Parathyroid adenoma (tissue), 2 donors: Measurements from ENCODE around the gene RCAN1.
"Not testable (repeated sequence)": the region's sequence is repeated elsewhere in the genome, so short reads cannot be mapped to it uniquely, and the experiment has no call there.

ENCODE experiments used
- H2AFZ ChIP-seq: fragments of 300-600 bp; sonication (generic); one replicate; pipeline ENCODE4 v1.7.0; 2017; ENCODE audit warnings: antibody characterized with exemption, mild to moderate bottlenecking
- H3K27ac ChIP-seq: fragments of 300-600 bp; sonication (generic); one replicate; pipeline ENCODE4 v1.7.0; 2017
- H3K27me3 ChIP-seq: fragments of 300-600 bp; sonication (generic); one replicate; pipeline ENCODE4 v1.7.0; 2017; ENCODE audit warnings: low read length; ENCODE audit not compliant: control insufficient read depth, insufficient read depth
- H3K36me3 ChIP-seq: fragments of 300-600 bp; sonication (generic); one replicate; pipeline ENCODE4 v1.7.0; 2017; ENCODE audit warnings: low read length; ENCODE audit not compliant: control insufficient read depth, insufficient read depth
- H3K4me1 ChIP-seq: fragments of 300-600 bp; sonication (generic); one replicate; pipeline ENCODE4 v1.7.0; 2017; ENCODE audit warnings: control low read depth
- H3K4me2 ChIP-seq: fragments of 300-600 bp; sonication (generic); one replicate; pipeline ENCODE4 v1.7.0; 2017; ENCODE audit warnings: low read length
- H3K4me3 ChIP-seq: fragments of 300-600 bp; sonication (generic); one replicate; pipeline ENCODE4 v1.7.0; 2017; ENCODE audit warnings: low read depth, low read length
- H3K79me2 ChIP-seq: fragments of 300-600 bp; sonication (generic); one replicate; pipeline ENCODE4 v1.7.0; 2017; ENCODE audit warnings: control low read depth
- H3K9ac ChIP-seq: fragments of 300-600 bp; sonication (generic); one replicate; pipeline ENCODE4 v1.7.0; 2017; ENCODE audit warnings: mild to moderate bottlenecking
- H3K9me3 ChIP-seq: fragments of 300-600 bp; sonication (generic); one replicate; pipeline ENCODE4 v1.7.0; 2017; ENCODE audit warnings: low read length; ENCODE audit not compliant: control insufficient read depth
- TF ChIP-seq, protein P1 (sequence below): fragments of 300-600 bp; sonication (generic); IDR thresholded peaks from one replicate; pipeline ENCODE4 v1.7.0; 2017; ENCODE audit warnings: antibody characterized with exemption, mild to moderate bottlenecking
- donor health status: primary hyperparathyroidism.

The RCAN1 gene

GRCh38 chr21:34559089-34559631 lies 55.8 kb downstream of the RCAN1 start:
- no peaks in the 10 kb centered on the region for H3K4me1 ChIP-seq
- TF ChIP-seq, protein P1, sequence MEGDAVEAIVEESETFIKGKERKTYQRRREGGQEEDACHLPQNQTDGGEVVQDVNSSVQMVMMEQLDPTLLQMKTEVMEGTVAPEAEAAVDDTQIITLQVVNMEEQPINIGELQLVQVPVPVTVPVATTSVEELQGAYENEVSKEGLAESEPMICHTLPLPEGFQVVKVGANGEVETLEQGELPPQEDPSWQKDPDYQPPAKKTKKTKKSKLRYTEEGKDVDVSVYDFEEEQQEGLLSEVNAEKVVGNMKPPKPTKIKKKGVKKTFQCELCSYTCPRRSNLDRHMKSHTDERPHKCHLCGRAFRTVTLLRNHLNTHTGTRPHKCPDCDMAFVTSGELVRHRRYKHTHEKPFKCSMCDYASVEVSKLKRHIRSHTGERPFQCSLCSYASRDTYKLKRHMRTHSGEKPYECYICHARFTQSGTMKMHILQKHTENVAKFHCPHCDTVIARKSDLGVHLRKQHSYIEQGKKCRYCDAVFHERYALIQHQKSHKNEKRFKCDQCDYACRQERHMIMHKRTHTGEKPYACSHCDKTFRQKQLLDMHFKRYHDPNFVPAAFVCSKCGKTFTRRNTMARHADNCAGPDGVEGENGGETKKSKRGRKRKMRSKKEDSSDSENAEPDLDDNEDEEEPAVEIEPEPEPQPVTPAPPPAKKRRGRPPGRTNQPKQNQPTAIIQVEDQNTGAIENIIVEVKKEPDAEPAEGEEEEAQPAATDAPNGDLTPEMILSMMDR: no peak
- H3K27me3 ChIP-seq: no peaks in the 10 kb centered on the region
- H3K36me3 ChIP-seq: no peaks in the 10 kb centered on the region
- peak overlapping the region; percentile 4 for H3K27ac ChIP-seq
- no peak overlapping the region for H3K4me2 ChIP-seq
- no peak overlapping the region for H3K4me3 ChIP-seq
- no peak overlapping the region for H3K9ac ChIP-seq
- no peak overlapping the region for H2AFZ ChIP-seq
- H3K79me2 ChIP-seq: no peaks in the 10 kb centered on the region
- no peaks in the 10 kb centered on the region for H3K9me3 ChIP-seq

DNA sequence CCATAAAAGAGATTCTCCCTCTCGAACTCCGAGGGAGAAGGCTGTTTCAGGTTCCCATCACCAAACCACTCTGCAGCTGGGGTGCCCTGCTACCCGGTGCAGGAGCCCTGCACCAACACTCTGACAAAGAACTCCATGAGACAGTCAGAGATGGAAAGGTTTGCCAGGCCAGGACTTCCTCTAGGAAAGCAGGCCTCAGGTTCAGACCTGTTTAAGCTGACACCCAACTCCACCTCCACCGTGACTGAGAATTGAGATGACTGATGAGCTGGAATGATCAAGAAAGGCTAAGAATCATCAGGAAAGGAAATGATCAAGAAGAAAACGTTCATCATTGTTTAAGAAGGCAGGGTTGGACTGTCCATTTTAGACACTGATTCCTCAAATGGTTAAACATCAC lies 56.7 kb downstream of the RCAN1 start:
- Histone ChIP-seq H3K4me2 (no peak overlapping the region), H3K79me2 (no peaks in the 10 kb centered on the region), H3K4me1 (no peaks in the 10 kb centered on the region), H3K4me3 (no peak overlapping the region), H3K27ac (no peak overlapping the region), H3K36me3 (no peaks in the 10 kb centered on the region), H3K9ac (no peak overlapping the region), H2AFZ (no peak overlapping the region), H3K9me3 (no peaks in the 10 kb centered on the region), H3K27me3 (no peaks in the 10 kb centered on the region)
- TF ChIP-seq, protein P1: no peak

DNA sequence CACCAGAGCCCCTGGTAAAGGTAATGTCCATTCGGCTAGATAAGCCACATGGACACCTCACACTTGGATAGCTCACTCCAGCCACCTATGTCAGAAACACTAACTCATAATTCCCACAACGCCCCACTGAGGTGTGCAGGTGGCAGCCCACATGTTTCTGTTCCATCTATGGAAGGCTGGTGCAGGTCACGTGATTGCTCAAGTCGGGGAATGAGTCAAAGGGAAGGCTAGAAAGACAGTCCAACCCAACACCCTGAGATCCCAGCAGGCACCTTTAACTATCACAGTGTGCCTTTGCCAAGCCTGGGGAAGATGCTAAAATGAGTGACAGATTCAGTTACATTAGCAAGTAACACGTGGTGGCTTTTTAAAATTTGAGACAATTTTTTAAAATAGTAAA lies 57.7 kb downstream of the RCAN1 start:
- Histone ChIP-seq H2AFZ (no peak overlapping the region), H3K4me3 (no peak overlapping the region), H3K9me3 (no peaks in the 10 kb centered on the region), H3K36me3 (no peaks in the 10 kb centered on the region), H3K79me2 (no peaks in the 10 kb centered on the region), H3K4me1 (no peaks in the 10 kb centered on the region), H3K27me3 (no peaks in the 10 kb centered on the region), H3K27ac (no peak overlapping the region), H3K4me2 (no peak overlapping the region), H3K9ac (no peak overlapping the region)
- TF ChIP-seq, protein P1: no peak

DNA sequence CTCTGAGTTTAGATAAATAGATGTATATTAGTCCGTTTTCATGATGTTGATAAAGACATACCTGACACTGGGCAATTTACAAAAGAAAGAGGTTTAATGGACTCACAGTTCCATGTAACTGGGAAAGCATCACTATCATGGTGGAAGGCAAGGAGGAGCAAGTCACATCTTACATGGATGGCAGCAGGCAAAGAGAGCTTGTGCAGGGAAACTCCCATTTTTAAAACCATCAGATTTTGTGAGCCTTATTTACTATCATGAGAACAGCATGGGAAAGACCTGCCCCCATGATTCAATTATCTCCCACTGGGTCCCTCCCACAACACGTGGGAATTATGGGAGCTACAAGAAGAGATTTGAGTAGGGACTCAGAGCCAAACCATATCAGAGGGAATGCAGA lies 60.2 kb downstream of the RCAN1 start:
- peak overlapping the region; percentile 11 for H3K9ac ChIP-seq
- not testable (repeated sequence) for H3K27ac ChIP-seq, H2AFZ ChIP-seq, H3K4me3 ChIP-seq, H3K27me3 ChIP-seq, H3K79me2 ChIP-seq, H3K4me2 ChIP-seq, H3K36me3 ChIP-seq, H3K9me3 ChIP-seq, H3K4me1 ChIP-seq

DNA sequence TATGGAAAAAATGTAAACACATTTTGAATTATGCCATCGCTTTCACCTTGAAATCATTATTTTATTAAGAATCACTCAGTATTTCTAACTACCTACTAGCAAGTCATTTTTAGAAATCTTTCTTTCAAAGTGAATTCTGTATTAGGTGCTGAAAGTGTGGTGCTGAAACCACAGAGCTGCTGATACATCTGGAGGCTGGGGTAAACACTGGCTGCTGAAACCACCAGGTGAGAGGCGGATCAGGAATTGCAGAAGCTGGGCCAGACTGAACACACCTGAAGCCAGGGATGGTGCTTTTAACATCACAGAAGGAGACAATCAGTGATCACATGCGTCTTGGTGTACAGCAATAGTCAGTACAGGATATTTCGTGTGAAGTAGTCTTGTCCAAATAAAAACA lies 60.7 kb downstream of the RCAN1 start:
- no peak overlapping the region for H3K4me2 ChIP-seq
- no peaks in the 10 kb centered on the region for H3K9me3 ChIP-seq
- H3K27me3 ChIP-seq: no peaks in the 10 kb centered on the region
- H3K9ac ChIP-seq: no peak overlapping the region
- H3K4me1 ChIP-seq: no peaks in the 10 kb centered on the region
- no peak overlapping the region for H3K27ac ChIP-seq
- no peak overlapping the region for H2AFZ ChIP-seq
- H3K36me3 ChIP-seq: no peaks in the 10 kb centered on the region
- peaks cover 6% of the 10 kb centered on the region for H3K79me2 ChIP-seq
- TF ChIP-seq, protein P1: no peak
- H3K4me3 ChIP-seq: no peak overlapping the region
